Stimulated activated memory B cell treated with anti-CD40 and anti-IgM and Interleukin-4, amounts not matched to agents 10 μg/mL and 1 μg/mL and 100 μg/mL, for 72 hours (primary cell): ENCODE measurements around the gene MACROD2.

Experiments
- ATAC-seq: fragments of 150-1000 bp; cut with Tn5 transposase; 2 replicates; pipeline ENCODE4 v1.10.0; 2021
- H3K27ac Mint-ChIP-seq: one replicate; pipeline ENCODE4 v1.8.0; 2022; ENCODE audit warnings: mild to moderate bottlenecking, mixed read lengths
- H3K27me3 Mint-ChIP-seq: one replicate; pipeline ENCODE4 v1.8.0; 2022; ENCODE audit warnings: mixed read lengths
- H3K36me3 Mint-ChIP-seq: one replicate; pipeline ENCODE4 v1.8.0; 2022; ENCODE audit warnings: mixed read lengths
- H3K4me1 Mint-ChIP-seq: one replicate; pipeline ENCODE4 v1.8.0; 2022; ENCODE audit warnings: mixed read lengths
- H3K4me3 Mint-ChIP-seq: one replicate; pipeline ENCODE4 v1.8.0; 2022; ENCODE audit warnings: mild to moderate bottlenecking, moderate library complexity, mixed read lengths
- H3K9me3 Mint-ChIP-seq: one replicate; pipeline ENCODE4 v1.8.0; 2022; ENCODE audit warnings: mixed read lengths

The MACROD2 gene

DNA sequence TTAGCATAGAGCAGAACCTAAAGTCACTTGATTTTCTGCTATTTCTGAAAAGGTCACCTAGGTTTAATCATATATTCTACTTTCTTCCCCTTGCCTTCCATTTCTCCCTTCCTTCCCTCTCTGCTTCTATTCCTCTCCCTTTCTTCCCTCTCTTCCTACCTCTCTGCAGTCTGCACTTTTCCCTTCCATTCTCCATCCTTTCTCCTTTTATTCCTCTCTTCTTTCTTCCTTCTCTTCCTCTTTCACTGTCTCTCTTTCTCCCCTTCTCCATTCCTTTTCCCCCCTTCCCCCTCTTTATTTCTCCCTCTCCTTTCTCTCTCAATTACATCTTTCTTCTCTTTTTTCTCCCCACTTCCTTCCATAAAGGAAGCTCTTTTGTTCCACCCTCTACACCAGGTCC, 1391.9 kb downstream of the MACROD2 start:
- Mint-ChIP-seq H3K9me3 (no peaks in the 10 kb centered on the region), H3K27ac (no peak overlapping the region), H3K4me1 (no peaks in the 10 kb centered on the region), H3K4me3 (no peak overlapping the region), H3K27me3 (no peaks in the 10 kb centered on the region), H3K36me3 (no peaks in the 10 kb centered on the region)
- ATAC-seq = no peak

DNA sequence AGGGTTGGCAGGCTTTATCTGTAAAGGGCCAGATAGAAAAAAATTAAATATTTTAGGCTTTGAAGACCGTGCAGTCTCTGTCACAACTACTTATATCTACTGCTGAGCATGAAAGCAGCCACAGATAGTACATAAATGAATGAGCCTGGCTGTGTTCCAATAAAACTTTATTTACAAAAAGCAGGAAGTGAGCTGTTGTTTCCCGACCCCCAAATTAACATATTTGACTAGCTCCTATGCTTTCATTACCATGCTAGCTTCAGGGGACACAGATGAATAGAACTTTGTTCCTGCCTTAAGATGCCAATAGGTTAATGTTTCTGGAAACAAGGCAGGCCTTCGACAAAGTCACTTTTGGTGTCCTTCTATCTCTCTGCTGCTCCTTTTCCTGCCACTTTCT, 1400.1 kb downstream of the MACROD2 start:
- no peaks in the 10 kb centered on the region for H3K36me3 Mint-ChIP-seq
- H3K4me3 Mint-ChIP-seq = no peak overlapping the region
- H3K27me3 Mint-ChIP-seq = no peaks in the 10 kb centered on the region
- no peak overlapping the region for H3K27ac Mint-ChIP-seq
- no peak for ATAC-seq
- H3K9me3 Mint-ChIP-seq = no peaks in the 10 kb centered on the region
- no peaks in the 10 kb centered on the region for H3K4me1 Mint-ChIP-seq

DNA sequence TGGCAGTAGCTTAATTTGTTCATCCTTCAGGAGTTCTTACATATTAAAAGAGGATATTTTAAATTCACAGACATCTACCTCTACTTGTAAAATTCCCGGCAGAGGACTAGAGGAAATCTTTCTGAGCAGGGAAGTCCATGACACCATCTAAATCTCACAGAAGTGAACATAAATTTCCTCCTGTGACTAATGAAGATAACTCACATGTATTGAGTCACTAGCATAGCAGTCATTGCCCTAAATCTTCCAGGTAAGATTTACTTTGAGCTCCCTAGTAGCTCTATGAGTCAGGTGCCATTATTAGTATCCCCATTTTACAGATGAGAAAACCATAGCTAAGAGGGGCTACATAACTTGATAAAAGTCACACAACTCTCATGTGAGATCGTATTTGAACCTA, 1400.7 kb downstream of the MACROD2 start:
- Mint-ChIP-seq H3K9me3 (no peaks in the 10 kb centered on the region), H3K27ac (no peak overlapping the region), H3K36me3 (no peaks in the 10 kb centered on the region), H3K4me1 (no peaks in the 10 kb centered on the region), H3K27me3 (no peaks in the 10 kb centered on the region), H3K4me3 (no peak overlapping the region)
- ATAC-seq = no peak

DNA sequence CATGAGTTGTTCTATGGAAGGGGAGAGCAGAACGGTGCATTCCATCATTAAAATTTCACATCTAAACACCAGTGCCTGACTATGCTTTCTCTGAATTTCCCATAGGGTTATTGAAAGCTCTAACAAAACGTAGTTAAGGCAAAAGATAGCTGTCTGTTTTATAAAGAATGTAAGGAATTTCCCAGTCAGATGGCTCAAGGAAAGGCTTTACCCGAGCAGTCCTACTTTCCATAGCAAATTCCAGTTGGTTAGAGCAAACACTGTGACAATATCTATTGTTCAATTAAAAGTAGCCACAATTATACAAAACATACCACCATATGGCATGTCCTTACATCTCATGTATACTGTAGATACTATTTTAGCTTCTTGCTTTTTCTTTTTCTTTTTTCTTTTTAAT, 1401.6 kb downstream of the MACROD2 start:
- Mint-ChIP-seq H3K36me3 (no peaks in the 10 kb centered on the region), H3K27ac (no peak overlapping the region), H3K27me3 (no peaks in the 10 kb centered on the region), H3K4me3 (no peak overlapping the region), H3K4me1 (no peaks in the 10 kb centered on the region), H3K9me3 (no peaks in the 10 kb centered on the region)
- ATAC-seq = no peak

DNA sequence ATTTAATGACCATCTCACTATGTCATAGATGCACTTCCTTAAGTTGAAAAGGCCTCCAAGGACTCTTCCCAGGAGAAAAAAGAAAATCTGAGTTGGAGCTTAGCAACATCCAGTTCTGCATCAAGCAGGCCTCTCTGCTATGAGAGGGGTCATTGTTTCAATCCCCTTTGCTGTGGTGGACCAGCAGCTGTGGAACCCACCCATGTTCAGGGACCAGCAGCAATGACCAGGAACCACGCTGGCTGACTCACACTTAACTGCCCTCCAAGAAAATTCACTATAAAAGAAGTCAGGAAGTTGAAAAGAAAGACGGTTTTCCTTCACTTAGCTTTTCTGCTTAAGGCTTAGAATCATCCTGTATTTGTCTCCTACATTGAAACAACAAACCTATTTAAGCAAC, 1404.5 kb downstream of the MACROD2 start:
- Mint-ChIP-seq H3K27ac (no peak overlapping the region), H3K4me1 (no peaks in the 10 kb centered on the region), H3K27me3 (no peaks in the 10 kb centered on the region), H3K4me3 (no peak overlapping the region), H3K9me3 (peaks cover 3% of the 10 kb centered on the region), H3K36me3 (peaks cover 6% of the 10 kb centered on the region)
- no peak for ATAC-seq

DNA sequence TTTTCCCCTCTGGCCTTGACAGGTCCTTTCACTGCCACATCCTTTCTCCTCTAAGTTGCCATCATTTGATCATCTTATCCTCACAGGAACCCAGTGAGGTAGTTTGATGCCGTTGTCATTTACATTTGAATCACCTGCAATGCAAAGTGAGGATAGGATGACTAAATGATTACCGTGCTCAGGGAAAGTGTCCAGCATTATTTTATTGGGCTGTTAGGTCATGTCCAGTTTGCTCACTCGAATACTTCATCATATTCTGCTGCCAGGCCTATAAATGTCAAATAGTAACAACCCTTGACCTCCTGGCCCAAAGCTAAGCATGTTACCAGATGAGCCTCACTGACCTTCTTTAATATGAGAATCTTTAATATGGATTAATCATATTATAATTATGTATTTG, 1410.8 kb downstream of the MACROD2 start:
- Mint-ChIP-seq H3K27me3 (no peaks in the 10 kb centered on the region), H3K36me3 (peaks cover 6% of the 10 kb centered on the region), H3K9me3 (peaks cover 3% of the 10 kb centered on the region), H3K4me3 (no peak overlapping the region), H3K27ac (no peak overlapping the region), H3K4me1 (no peaks in the 10 kb centered on the region)
- no peak for ATAC-seq

DNA sequence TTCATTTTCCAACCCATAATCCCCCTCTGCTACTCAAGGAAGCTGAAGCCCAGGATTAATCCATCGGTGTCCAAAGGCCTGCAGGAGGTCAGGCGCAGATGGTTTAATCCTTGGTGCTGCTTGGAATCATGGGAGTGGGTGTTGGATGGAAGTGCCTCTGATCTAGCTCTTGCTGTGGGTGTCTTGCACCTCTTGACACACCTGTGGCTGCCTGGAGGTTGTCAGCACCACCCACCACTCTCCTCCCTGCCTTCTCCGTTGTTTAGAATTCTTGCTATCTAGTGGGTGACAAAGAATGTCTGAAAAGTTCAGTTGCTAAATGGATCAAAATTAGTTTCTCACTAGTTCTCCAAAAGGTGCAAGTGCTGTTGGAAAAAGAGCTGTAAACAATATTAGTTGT, 1416.5 kb downstream of the MACROD2 start:
- Mint-ChIP-seq H3K9me3 (no peaks in the 10 kb centered on the region), H3K27ac (no peak overlapping the region), H3K4me1 (no peaks in the 10 kb centered on the region), H3K36me3 (no peaks in the 10 kb centered on the region), H3K27me3 (no peaks in the 10 kb centered on the region), H3K4me3 (no peak overlapping the region)
- ATAC-seq = peak; percentile 17

DNA sequence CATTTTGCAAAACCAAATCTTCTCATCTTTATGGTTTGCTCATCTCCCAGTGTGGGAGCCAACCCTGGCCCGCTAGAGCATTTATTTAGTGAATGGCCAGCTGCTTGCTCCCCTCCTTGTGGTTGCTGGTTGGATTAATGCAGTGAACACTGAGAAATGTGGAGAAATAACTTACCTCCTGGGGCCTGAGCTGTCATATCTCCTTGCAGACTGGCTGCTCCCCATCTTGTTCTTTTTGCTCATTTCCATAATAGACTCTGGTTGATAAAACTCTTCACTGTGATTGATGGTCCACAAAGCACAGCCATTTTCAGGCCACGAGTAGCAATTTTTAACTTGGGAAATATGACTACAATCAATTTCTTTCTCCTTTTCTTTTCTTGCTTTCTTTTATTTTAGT, 1420.6 kb downstream of the MACROD2 start:
- Mint-ChIP-seq H3K4me1 (peaks cover 5% of the 10 kb centered on the region), H3K27ac (no peak overlapping the region), H3K27me3 (no peaks in the 10 kb centered on the region), H3K36me3 (no peaks in the 10 kb centered on the region), H3K9me3 (no peaks in the 10 kb centered on the region), H3K4me3 (no peak overlapping the region)
- no peak for ATAC-seq

DNA sequence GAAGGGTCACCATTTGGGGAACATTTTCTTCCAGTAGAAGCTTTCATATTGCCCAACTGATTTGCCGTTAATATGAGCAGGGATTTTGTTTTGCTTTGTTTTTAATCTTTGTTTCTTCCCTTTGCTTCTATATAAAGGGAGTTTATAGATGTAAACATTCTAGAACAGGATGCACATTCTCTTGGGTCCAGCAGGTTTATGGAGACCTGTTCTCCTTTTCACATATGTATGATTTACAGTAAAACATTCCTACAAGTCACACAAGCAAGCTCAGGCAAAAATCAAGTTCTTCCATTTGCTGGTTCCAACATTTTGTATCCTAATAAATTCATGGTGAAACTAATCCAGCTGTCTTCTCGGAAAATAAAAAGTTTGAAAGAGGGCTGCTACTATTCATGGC, 1424.5 kb downstream of the MACROD2 start:
- no peak for ATAC-seq
- H3K36me3 Mint-ChIP-seq = no peaks in the 10 kb centered on the region
- no peak overlapping the region for H3K4me3 Mint-ChIP-seq
- peaks cover 3% of the 10 kb centered on the region for H3K9me3 Mint-ChIP-seq
- H3K27ac Mint-ChIP-seq = no peak overlapping the region
- peaks cover 5% of the 10 kb centered on the region for H3K4me1 Mint-ChIP-seq
- no peaks in the 10 kb centered on the region for H3K27me3 Mint-ChIP-seq

DNA sequence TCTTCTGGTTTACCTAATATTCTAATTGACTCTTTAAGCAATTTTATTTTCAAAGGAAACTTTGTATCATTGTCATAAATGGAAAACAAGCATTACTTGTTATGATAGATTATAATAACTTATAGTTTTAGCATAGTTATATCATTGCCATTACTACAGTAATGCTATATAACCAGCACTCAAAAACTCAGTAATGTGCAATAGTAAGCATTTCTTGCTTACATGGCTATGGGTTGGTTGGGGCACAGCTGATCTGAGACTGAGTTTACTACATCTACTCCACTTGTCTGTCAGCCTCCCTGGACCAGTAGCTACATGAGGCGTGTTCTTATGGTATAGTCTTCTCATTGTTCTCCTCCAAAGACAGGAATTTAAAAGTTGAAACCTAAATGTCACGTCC, 1427.7 kb downstream of the MACROD2 start:
- peaks cover 3% of the 10 kb centered on the region for H3K9me3 Mint-ChIP-seq
- H3K27ac Mint-ChIP-seq = no peak overlapping the region
- H3K4me3 Mint-ChIP-seq = no peak overlapping the region
- peaks cover 5% of the 10 kb centered on the region for H3K4me1 Mint-ChIP-seq
- no peak for ATAC-seq
- no peaks in the 10 kb centered on the region for H3K27me3 Mint-ChIP-seq
- no peaks in the 10 kb centered on the region for H3K36me3 Mint-ChIP-seq

DNA sequence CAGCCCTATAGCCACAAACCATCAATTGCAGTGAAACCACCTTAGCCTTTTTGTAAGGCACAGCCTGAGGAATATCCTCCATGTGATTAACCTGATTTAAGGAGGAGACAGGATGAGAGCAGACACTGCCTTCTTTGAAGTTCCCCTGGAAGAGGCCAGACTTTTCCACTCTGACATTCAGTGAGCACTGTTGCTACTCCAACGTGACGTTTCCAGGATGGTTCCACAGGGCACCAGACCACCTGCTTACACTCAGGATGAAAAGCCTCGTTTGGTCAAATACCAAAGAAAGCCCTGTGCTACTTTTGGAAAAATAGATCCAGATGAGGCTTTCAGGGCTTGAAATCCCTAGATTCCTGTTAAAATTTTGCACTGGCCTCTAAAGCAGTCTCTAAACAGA, 1444.2 kb downstream of the MACROD2 start:
- H3K9me3 Mint-ChIP-seq = peaks cover 5% of the 10 kb centered on the region
- no peaks in the 10 kb centered on the region for H3K27me3 Mint-ChIP-seq
- no peak overlapping the region for H3K27ac Mint-ChIP-seq
- H3K36me3 Mint-ChIP-seq = no peaks in the 10 kb centered on the region
- H3K4me1 Mint-ChIP-seq = no peaks in the 10 kb centered on the region
- H3K4me3 Mint-ChIP-seq = no peak overlapping the region
- no peak for ATAC-seq

DNA sequence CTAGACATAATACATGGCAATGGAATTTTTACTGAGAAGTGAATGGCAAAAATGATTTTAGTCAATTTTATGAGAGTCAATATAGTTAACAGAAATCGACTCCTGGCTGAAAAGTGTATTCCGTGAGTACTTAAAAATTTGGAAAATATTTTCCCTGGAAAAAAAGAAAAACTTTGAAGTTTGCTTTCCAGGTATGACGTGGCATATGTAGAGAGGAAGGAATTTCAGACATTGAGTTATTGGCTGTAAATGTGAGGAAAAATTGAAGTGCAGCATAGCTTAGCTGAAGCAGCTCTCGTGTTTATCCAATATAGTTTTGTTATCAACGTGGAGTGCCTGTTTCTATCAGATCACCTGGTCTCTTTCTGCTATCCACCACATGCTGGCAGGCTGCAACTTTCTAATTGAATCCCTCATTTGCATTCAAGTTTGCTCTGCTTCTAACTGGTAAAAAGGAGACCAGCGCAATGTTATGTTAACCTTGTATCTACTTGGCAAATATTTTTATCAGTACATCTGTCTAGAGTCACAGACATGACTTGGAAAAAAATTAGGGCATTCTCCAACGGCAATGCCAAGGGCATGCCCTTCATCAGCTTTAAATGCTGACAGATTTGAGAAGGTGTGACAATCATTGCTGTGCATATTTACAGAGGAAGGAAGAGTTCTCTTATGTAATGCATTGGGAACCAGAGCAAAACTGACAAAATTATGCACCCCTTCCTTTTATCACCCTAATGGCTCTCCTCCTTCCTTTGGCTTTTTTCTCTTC, 1444.9 kb downstream of the MACROD2 start:
- H3K27me3 Mint-ChIP-seq = no peaks in the 10 kb centered on the region
- no peaks in the 10 kb centered on the region for H3K36me3 Mint-ChIP-seq
- peaks cover 3% of the 10 kb centered on the region for H3K9me3 Mint-ChIP-seq
- peak; percentile 28 for ATAC-seq
- no peak overlapping the region for H3K4me3 Mint-ChIP-seq
- H3K27ac Mint-ChIP-seq = no peak overlapping the region
- H3K4me1 Mint-ChIP-seq = no peaks in the 10 kb centered on the region

DNA sequence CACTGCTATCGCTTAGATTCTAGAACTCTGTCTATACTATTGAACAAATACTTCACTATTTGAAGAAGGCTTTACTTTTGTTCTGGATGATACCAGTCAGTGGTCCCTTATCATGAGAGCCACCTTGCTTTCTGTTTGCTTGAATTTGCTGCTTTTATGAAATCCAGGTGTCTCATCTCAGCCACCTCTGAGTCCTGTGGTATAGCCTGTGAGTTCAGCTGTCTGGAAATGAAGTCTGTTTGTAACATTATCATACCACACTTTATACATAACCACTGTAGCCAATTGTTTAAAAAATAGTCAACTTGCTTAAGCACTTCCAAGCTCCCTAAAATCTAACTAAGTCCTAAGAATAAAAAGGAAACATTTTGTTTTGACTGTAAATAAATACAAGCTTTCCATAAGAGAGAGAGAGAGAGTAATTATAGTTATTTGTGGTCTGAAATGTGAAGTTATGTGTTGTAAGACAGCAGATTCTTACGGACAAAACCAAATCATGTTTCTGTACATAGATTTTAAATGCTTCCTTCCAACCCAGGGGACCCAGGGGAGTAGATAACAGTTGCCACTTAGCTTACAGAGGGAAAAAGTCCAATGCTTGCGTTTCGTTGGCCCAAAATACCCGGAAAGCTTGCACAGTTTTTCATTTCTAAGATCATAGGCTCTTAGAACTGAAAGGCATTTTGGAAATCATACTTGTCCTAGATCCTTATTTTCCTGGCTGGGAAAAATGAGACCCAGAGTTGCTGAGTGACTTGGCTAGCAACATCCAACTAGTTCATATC, 1449.9 kb downstream of the MACROD2 start:
- H3K4me1 Mint-ChIP-seq = no peaks in the 10 kb centered on the region
- H3K4me3 Mint-ChIP-seq = no peak overlapping the region
- no peak for ATAC-seq
- no peaks in the 10 kb centered on the region for H3K36me3 Mint-ChIP-seq
- H3K27me3 Mint-ChIP-seq = no peaks in the 10 kb centered on the region
- no peaks in the 10 kb centered on the region for H3K9me3 Mint-ChIP-seq
- H3K27ac Mint-ChIP-seq = no peak overlapping the region

DNA sequence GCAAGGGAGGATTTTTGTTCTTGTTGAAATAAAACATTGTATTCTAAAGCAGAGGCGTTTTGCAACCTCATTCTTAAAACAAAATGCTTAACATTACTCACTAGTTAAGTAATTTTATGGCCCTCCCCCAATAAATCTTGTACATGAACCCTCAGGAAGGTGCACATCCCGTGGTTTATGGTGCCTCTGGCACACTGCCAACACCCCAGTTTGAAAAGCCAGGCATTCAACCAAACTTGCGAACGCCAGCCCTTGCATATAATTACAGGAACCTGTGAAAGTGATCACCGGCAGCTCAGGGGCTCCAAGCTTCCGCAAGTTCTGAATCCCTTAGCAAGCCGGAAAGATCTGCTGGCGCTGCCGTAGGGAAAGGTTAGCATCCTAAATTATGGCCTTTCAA, 1451.1 kb downstream of the MACROD2 start:
- no peak for ATAC-seq
- Mint-ChIP-seq H3K4me3 (no peak overlapping the region), H3K36me3 (no peaks in the 10 kb centered on the region), H3K27me3 (no peaks in the 10 kb centered on the region), H3K4me1 (no peaks in the 10 kb centered on the region), H3K9me3 (no peaks in the 10 kb centered on the region), H3K27ac (no peak overlapping the region)

DNA sequence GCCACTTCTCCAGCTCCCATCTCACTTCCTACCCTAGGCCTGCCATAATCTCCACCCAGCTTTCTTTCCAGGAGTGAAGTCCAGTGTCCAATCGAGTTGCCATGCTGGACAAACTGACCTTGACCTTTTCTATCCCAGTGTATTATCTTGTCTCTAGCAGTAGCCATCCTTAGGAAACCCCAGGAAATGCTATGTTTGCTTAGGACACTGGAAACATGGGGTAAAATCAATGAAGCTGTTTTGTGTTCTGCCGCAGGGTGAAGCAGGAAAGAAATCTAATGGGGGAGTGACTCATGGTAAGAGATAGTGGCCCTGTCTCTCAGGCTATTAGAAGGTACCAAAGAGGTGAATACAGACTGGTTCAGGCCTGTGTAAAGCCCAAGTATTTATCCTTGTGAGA, 1452.2 kb downstream of the MACROD2 start:
- Mint-ChIP-seq H3K9me3 (no peaks in the 10 kb centered on the region), H3K4me1 (no peaks in the 10 kb centered on the region), H3K27ac (no peak overlapping the region)

DNA sequence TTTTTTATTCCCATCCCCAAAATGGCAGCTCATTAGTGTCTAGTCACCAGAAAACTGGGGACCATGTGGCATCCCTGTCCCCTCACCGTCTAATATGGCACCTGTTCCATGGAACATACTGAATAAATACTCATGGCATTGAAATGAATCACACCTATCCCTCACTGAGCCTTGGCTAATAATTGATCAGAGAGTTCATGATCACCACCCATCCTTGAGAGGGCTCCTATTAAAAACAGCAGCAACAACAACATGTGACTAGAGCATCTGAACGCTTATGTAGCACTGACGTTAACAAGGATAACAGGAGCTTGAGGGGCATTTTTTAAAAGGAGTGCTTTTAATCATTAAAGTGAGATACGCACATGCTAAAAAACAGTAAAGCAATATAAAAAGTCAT, 1453.7 kb downstream of the MACROD2 start:
- no peak overlapping the region for H3K4me3 Mint-ChIP-seq
- H3K27ac Mint-ChIP-seq = no peak overlapping the region
- no peaks in the 10 kb centered on the region for H3K9me3 Mint-ChIP-seq
- no peaks in the 10 kb centered on the region for H3K4me1 Mint-ChIP-seq
- ATAC-seq = no peak
- H3K27me3 Mint-ChIP-seq = no peaks in the 10 kb centered on the region
- H3K36me3 Mint-ChIP-seq = no peaks in the 10 kb centered on the region

More for the DNA sequence above, 1452.2 kb downstream of the MACROD2 start:
- Mint-ChIP-seq H3K36me3 (no peaks in the 10 kb centered on the region), H3K27me3 (no peaks in the 10 kb centered on the region), H3K4me3 (no peak overlapping the region)
- no peak for ATAC-seq
